ENCODE results near the gene SCMH1. TPM values are rescaled to one million over a fixed set of nuclear protein-coding genes. Genes with fewer than 3 reads are reported as not detected.

SCMH1 gene
- polyA plus RNA-seq, 1 donor = 49.8 TPM

Other genes starting within 250 kb of the SCMH1 start
- gene SLFNL1, start 220.6 kb downstream of the SCMH1 start, polyA plus RNA-seq (ENCODE audit: insufficient read length) = 1.1 TPM
- gene FOXO6, start 119.1 kb upstream of the SCMH1 start, polyA plus RNA-seq (ENCODE audit: insufficient read length) = 1.2 TPM
- 2.1 TPM for gene EDN2, start 242.4 kb upstream of the SCMH1 start, polyA plus RNA-seq (ENCODE audit: insufficient read length)